ENCODE data around the gene ZBED4.

DNA sequence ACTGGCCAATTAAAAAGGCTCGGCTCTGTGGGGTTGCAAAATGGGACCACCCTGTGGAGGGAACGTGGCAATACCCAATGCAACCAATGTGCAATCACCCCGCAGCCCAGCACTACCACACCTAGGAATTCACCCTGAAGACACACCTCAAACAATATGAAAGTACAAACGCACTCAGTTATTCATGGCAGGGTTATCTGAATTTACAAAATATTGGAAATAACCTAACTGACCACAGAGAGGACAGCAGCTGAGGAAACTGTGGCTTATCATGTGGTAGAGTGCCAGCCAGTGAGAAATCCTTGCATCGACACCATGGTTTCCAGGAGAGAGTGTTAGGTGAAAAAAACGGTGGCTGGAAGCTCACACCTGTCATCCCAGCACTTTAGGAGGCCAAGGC, 45.9 kb downstream of the ZBED4 start:
- TF ChIP-seq, protein P1, sequence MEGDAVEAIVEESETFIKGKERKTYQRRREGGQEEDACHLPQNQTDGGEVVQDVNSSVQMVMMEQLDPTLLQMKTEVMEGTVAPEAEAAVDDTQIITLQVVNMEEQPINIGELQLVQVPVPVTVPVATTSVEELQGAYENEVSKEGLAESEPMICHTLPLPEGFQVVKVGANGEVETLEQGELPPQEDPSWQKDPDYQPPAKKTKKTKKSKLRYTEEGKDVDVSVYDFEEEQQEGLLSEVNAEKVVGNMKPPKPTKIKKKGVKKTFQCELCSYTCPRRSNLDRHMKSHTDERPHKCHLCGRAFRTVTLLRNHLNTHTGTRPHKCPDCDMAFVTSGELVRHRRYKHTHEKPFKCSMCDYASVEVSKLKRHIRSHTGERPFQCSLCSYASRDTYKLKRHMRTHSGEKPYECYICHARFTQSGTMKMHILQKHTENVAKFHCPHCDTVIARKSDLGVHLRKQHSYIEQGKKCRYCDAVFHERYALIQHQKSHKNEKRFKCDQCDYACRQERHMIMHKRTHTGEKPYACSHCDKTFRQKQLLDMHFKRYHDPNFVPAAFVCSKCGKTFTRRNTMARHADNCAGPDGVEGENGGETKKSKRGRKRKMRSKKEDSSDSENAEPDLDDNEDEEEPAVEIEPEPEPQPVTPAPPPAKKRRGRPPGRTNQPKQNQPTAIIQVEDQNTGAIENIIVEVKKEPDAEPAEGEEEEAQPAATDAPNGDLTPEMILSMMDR (conservative IDR thresholded peaks at IDR 0.05; ENCODE audit: low read depth in 2 of 2), result no peak
- no peak for TF ChIP-seq EZH2 (IDR thresholded peaks at IDR 0.05; ENCODE audit: low read depth, unreplicated experiment)
- no peak for TF ChIP-seq CREB1 (CRISPR knock-in tag; IDR thresholded peaks at IDR 0.05; ENCODE audit: low read depth)
- TF ChIP-seq POLR2AphosphoS5 (IDR thresholded peaks at IDR 0.05; ENCODE audit: low read depth), result no peak
- TF ChIP-seq, protein P2, sequence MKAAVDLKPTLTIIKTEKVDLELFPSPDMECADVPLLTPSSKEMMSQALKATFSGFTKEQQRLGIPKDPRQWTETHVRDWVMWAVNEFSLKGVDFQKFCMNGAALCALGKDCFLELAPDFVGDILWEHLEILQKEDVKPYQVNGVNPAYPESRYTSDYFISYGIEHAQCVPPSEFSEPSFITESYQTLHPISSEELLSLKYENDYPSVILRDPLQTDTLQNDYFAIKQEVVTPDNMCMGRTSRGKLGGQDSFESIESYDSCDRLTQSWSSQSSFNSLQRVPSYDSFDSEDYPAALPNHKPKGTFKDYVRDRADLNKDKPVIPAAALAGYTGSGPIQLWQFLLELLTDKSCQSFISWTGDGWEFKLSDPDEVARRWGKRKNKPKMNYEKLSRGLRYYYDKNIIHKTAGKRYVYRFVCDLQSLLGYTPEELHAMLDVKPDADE (IDR thresholded peaks at IDR 0.05), result no peak
- no peak for TF ChIP-seq EZH2phosphoT487 (IDR thresholded peaks at IDR 0.05; ENCODE audit: unreplicated experiment)
- TF ChIP-seq, protein P3, sequence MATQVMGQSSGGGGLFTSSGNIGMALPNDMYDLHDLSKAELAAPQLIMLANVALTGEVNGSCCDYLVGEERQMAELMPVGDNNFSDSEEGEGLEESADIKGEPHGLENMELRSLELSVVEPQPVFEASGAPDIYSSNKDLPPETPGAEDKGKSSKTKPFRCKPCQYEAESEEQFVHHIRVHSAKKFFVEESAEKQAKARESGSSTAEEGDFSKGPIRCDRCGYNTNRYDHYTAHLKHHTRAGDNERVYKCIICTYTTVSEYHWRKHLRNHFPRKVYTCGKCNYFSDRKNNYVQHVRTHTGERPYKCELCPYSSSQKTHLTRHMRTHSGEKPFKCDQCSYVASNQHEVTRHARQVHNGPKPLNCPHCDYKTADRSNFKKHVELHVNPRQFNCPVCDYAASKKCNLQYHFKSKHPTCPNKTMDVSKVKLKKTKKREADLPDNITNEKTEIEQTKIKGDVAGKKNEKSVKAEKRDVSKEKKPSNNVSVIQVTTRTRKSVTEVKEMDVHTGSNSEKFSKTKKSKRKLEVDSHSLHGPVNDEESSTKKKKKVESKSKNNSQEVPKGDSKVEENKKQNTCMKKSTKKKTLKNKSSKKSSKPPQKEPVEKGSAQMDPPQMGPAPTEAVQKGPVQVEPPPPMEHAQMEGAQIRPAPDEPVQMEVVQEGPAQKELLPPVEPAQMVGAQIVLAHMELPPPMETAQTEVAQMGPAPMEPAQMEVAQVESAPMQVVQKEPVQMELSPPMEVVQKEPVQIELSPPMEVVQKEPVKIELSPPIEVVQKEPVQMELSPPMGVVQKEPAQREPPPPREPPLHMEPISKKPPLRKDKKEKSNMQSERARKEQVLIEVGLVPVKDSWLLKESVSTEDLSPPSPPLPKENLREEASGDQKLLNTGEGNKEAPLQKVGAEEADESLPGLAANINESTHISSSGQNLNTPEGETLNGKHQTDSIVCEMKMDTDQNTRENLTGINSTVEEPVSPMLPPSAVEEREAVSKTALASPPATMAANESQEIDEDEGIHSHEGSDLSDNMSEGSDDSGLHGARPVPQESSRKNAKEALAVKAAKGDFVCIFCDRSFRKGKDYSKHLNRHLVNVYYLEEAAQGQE (IDR thresholded peaks at IDR 0.05; ENCODE audit: unreplicated experiment), result no peak
- TF ChIP-seq JUNB (IDR thresholded peaks at IDR 0.05; ENCODE audit: unreplicated experiment), result no peak
- no peak for TF ChIP-seq STAT1 (IDR thresholded peaks at IDR 0.05; ENCODE audit: unreplicated experiment)
- no peak for TF ChIP-seq NANOG (IDR thresholded peaks at IDR 0.05; ENCODE audit: borderline replicate concordance)
- TF ChIP-seq ZNF114 (CRISPR knock-in tag; IDR thresholded peaks at IDR 0.05), result no peak
